ENCODE results near the gene PRKCB. TPM values are rescaled to one million over a fixed set of nuclear protein-coding genes. Genes with fewer than 3 reads are reported as not detected.
A peak's percentile ranks its signal among the peaks of the same experiment; 100 is the strongest.

PRKCB gene
- total RNA-seq, 1 donor from 2014 or later, result 0.38 TPM

DNA sequence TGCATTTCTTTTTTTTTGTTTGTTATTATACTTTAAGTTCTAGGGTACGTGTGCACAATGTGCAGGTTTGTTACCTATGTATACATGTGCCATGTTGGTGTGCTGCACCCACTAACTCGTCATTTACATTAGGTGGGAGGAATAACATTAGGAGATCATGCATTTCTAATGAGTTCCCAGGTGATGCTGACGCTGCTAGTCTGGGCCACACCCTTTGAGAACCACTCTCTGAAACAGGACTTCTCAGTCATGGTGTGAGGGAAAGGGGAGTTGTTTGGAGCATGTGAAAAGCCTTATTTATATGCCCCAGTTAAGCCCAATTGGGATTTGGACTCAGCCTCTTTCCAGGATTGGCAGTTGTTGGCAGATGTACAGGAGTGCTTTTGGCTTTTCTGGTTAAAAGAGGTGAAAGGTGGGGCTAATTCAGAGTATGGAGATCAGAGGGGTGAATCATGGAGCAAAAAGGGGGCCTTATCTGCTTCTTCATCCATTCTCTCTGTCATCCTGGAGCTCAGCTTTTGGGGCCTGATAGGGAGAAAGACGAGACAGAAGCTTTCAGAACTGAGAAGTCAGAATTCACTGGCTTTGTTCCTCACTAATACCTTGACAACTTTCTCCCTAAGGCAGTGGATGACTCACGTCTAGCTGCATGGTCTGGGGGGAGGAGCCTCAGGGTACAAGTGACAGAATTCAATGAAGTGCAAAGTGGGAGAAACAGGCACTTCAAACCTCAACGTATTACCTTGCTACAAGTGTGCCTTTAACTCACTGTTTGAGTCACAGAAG, 240.3 kb downstream of the PRKCB start:
- no peaks in the 10 kb centered on the region for H3K36me3 Mint-ChIP-seq
- TF ChIP-seq, protein P1, sequence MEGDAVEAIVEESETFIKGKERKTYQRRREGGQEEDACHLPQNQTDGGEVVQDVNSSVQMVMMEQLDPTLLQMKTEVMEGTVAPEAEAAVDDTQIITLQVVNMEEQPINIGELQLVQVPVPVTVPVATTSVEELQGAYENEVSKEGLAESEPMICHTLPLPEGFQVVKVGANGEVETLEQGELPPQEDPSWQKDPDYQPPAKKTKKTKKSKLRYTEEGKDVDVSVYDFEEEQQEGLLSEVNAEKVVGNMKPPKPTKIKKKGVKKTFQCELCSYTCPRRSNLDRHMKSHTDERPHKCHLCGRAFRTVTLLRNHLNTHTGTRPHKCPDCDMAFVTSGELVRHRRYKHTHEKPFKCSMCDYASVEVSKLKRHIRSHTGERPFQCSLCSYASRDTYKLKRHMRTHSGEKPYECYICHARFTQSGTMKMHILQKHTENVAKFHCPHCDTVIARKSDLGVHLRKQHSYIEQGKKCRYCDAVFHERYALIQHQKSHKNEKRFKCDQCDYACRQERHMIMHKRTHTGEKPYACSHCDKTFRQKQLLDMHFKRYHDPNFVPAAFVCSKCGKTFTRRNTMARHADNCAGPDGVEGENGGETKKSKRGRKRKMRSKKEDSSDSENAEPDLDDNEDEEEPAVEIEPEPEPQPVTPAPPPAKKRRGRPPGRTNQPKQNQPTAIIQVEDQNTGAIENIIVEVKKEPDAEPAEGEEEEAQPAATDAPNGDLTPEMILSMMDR (IDR thresholded peaks at IDR 0.05; ENCODE audit: unreplicated experiment), result no peak
- DNase-seq (ENCODE audit: low spot score in 2 of 2, unreplicated experiment in 2 of 2), result no peak
- H3K4me1 Mint-ChIP-seq, result peaks cover 20% of the 10 kb centered on the region
- peaks cover 2% of the 10 kb centered on the region for H3K27me3 Mint-ChIP-seq (ENCODE audit: low read depth)
- H3K9me3 Mint-ChIP-seq, result no peaks in the 10 kb centered on the region
- peak overlapping the region; percentile 69 for H3K27ac Mint-ChIP-seq
- no peak overlapping the region for H3K4me3 Mint-ChIP-seq

DNA sequence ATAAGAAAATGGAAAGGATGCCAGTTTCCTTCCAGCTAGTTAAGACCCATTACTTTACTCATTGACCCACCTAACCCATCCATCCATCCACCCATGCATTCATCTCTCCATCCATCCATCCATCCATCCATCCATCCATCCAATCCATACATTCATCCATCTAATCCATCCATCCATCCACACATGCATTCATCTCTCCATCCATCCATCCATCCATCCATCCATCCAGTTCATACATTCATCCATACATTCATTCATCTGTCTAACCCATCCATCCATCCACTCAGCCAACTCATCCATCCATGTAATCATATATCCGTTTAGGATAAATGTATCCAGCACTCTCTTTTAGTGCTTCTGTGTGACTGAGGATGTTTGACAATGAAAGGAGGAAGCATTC, 241.5 kb downstream of the PRKCB start:
- H3K27ac Mint-ChIP-seq, result no peak overlapping the region
- no peak overlapping the region for H3K4me3 Mint-ChIP-seq
- H3K36me3 Mint-ChIP-seq, result no peaks in the 10 kb centered on the region
- H3K4me1 Mint-ChIP-seq, result peaks cover 20% of the 10 kb centered on the region
- H3K27me3 Mint-ChIP-seq (ENCODE audit: low read depth), result peaks cover 2% of the 10 kb centered on the region
- peaks cover 4% of the 10 kb centered on the region for H3K9me3 Mint-ChIP-seq
- DNase-seq (ENCODE audit: low spot score in 2 of 2, unreplicated experiment in 2 of 2), result no peak
- TF ChIP-seq, protein P1 (IDR thresholded peaks at IDR 0.05; ENCODE audit: unreplicated experiment), result no peak

DNA sequence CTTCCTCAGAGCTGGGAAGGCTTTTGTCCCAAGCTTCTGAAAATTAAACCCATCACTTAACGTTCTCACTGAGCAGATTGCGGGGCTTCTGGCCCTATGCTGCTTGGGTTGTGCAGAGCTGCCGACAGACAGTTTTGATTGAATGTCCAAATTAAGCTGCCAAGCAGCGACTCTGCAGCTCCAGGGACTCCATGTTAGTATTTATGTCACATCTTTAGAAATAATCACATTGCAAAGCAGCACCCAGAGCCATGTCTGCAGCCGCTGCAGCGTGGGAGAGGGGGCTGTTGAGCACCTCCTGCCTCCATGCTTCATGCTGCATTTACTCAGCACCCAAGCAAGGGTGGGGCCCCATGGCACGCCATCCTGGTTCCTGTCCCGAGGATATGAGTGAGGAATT, 242.2 kb downstream of the PRKCB start:
- Mint-ChIP-seq H3K36me3 (no peaks in the 10 kb centered on the region), H3K9me3 (peaks cover 4% of the 10 kb centered on the region), H3K27me3 (ENCODE audit: low read depth) (peaks cover 2% of the 10 kb centered on the region), H3K4me1 (peaks cover 20% of the 10 kb centered on the region), H3K27ac (no peak overlapping the region), H3K4me3 (no peak overlapping the region)
- TF ChIP-seq, protein P1 (IDR thresholded peaks at IDR 0.05; ENCODE audit: unreplicated experiment), result no peak
- no peak for DNase-seq (ENCODE audit: low spot score in 2 of 2, unreplicated experiment in 2 of 2)

DNA sequence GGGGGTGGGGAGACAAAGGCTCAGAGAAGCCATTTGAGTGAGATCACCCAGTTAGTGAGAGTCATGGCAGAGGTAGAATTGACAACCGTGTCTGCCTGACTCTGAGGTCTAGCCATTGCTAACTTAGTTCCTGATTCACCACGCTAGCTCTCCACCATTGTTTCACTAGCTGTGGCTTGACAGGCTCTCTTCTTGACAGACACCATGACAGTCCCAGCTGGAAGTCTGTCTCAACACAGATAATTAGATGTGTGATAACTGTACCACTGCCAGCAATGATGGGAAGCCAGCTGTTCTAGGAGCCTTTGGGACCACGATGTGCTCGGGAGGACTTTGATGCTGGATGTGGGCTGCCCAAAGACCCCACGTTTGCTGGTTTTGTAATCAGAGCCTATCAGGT, 249.9 kb downstream of the PRKCB start:
- no peak overlapping the region for H3K27ac Mint-ChIP-seq
- peaks cover 8% of the 10 kb centered on the region for H3K27me3 Mint-ChIP-seq (ENCODE audit: low read depth)
- H3K4me3 Mint-ChIP-seq, result no peak overlapping the region
- no peaks in the 10 kb centered on the region for H3K36me3 Mint-ChIP-seq
- H3K4me1 Mint-ChIP-seq, result peaks cover 18% of the 10 kb centered on the region
- TF ChIP-seq, protein P1 (IDR thresholded peaks at IDR 0.05; ENCODE audit: unreplicated experiment), result no peak
- DNase-seq (ENCODE audit: low spot score in 2 of 2, unreplicated experiment in 2 of 2), result no peak
- H3K9me3 Mint-ChIP-seq, result peaks cover 10% of the 10 kb centered on the region

DNA sequence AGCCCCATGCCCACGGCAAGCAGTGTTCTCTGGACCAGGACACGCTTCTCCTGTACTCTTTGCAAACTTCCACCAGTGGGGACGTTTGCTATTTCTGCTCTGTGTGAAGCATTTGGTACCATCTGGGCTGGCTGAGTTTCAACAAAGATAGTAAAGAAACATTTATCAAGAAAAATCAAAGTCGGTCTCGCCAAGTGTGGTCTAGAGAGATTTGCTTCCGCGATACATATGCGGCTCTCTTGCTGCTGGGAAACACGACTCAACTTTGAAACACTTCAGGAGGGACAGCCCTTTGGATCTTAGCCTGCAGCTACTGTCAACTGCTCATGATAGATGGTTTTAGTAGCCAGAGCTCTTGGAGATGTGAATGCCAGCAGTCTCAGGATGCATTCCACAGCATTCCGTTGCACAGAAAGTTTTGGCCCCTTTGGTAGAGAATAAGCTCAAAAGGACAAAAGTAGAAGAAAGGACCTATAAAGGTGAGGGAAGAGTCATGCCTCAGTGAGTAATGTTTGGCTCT, 252.2 kb downstream of the PRKCB start:
- Mint-ChIP-seq H3K36me3 (no peaks in the 10 kb centered on the region), H3K27ac (no peak overlapping the region), H3K9me3 (peaks cover 23% of the 10 kb centered on the region), H3K27me3 (ENCODE audit: low read depth) (peaks cover 8% of the 10 kb centered on the region), H3K4me1 (peaks cover 18% of the 10 kb centered on the region), H3K4me3 (no peak overlapping the region)
- DNase-seq (ENCODE audit: low spot score in 2 of 2, unreplicated experiment in 2 of 2), result peak in 1 of 2 experiments; percentile 43
- TF ChIP-seq, protein P1 (IDR thresholded peaks at IDR 0.05; ENCODE audit: unreplicated experiment), result no peak

Data from mesothelial cell of epicardium (in vitro differentiated cells).